Measurements from ENCODE around the gene CCL27. TPM values are rescaled to one million over a fixed set of nuclear protein-coding genes. Genes with fewer than 3 reads are reported as not detected.

Gene CCL27
- total and polyA plus RNA-seq, 10 of the 15 experiments (the other 5 are each of a cell fraction or from before 2014, with no cell fraction given): 0.45 TPM; not detected in 9

DNA sequence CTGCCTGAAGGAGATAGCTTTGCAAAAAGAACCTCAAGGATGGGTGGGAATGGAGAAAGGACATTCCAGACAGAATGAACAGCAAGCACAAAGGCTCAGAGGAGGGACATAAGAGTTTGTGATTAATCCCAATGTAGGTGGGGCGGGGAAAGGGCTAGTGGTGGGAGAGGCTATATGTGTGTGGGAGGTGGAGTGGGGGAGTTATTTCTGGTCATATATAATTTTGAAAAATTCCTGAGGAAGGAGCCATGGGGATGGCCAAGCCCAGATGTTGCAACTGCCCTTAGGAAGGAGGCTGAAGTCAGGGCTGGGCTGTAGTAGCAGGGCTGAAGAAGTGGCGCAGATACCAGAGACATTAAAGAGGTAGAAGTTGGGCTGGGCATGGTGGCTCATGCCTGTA is 13.4 kb upstream of the CCL27 start:
- Histone ChIP-seq H3K27ac (ENCODE audit: control insufficient read depth, insufficient read depth) (no peak overlapping the region), H3K9ac (ENCODE audit: control insufficient read depth, insufficient read depth, low read length) (no peak overlapping the region), H3K4me2 (ENCODE audit: control insufficient read depth, insufficient read depth) (no peak overlapping the region), H3K79me2 (ENCODE audit: control insufficient read depth, insufficient read depth, low read length) (no peaks in the 10 kb centered on the region), H4K20me1 (ENCODE audit: control insufficient read depth, insufficient read depth) (no peaks in the 10 kb centered on the region), H3K27me3 (replicated peaks in 1 of 2; ENCODE audit: control insufficient read depth in 2 of 2, insufficient read depth in 2 of 2, low read length in 1 of 2) (no peaks in the 10 kb centered on the region), H2AFZ (ENCODE audit: control insufficient read depth, low read depth, low read length) (no peak overlapping the region), H3K36me3 (ENCODE audit: control insufficient read depth in 2 of 2, insufficient read depth in 2 of 2, low read length in 1 of 2) (no peaks in the 10 kb centered on the region), H3K9me3 (replicated peaks; ENCODE audit: control insufficient read depth, insufficient read depth, low read length) (no peaks in the 10 kb centered on the region), H3K4me1 (ENCODE audit: control insufficient read depth, insufficient read depth, low read length) (no peaks in the 10 kb centered on the region), H3K4me3 (no peak overlapping the region)
- BruUV-seq (replicated peaks): no TSS peak
- in situ Hi-C loops (cut with MboI): no loop called here
- ChIA-PET POLR2A (no interaction called here), RAD21 (ENCODE audit: unreplicated experiment) (no interaction called here), SMC1A (ENCODE audit: uncharacterized antibody, unreplicated experiment) (interaction anchor here (1.1 kb wide), 1 partner anchor 310 kb away, joined by 3 read pairs; no protein-coding TSS in a partner anchor), CTCF (interaction anchor here (0.8 to 3.3 kb wide), 6 partner anchors 10 to 39 kb away, joined by 3 to 23 read pairs (median 4); partner anchors contain the start of gene SIGMAR1)
- ATAC-seq (no peak), DNase-seq (ENCODE audit: low read depth, low spot score) (no peak), FAIRE-seq (no peak)
- WGBS (ENCODE audit: insufficient coverage, insufficient replicate concordance, low lambda C conversion rate, missing lambda C conversion rate): 65% methylated on average over 2 of the region's 2 CpGs
- intact Hi-C loops (cut with micrococcal nuclease; ENCODE audit: unreplicated experiment): loop anchor here (1.0 kb wide), 1 partner anchor 26 kb away; no protein-coding TSS in a partner anchor
- no peak for TF ChIP-seq E2F8 (IDR thresholded peaks at IDR 0.05; ENCODE audit: low read depth, partially characterized antibody)
- no peak for TF ChIP-seq NFXL1 (IDR thresholded peaks at IDR 0.05; ENCODE audit: borderline replicate concordance)
- no peak for TF ChIP-seq MTA3 (IDR thresholded peaks at IDR 0.05; ENCODE audit: borderline replicate concordance, low read length)
- no peak for TF ChIP-seq GABPA (IDR thresholded peaks at IDR 0.05; ENCODE audit: low read depth)
